Superior temporal gyrus (tissue), 1 donor: ENCODE results near the gene PRM1.

Source experiments
- DNase-seq: peaks from one replicate; pipeline ENCODE4 v3.0.0-alpha.2; 2016; ENCODE audit errors: extremely low spot score

PRM1 gene

GRCh38 chr16:11253995-11254912 lies 26.9 kb downstream of the PRM1 start:
- DNase-seq = no peak

- no peak for DNase-seq
These were observed 27.8 kb downstream of the PRM1 start for GRCh38 chr16:11253009-11253994.

- DNase-seq = no peak
These were observed 28.6 kb downstream of the PRM1 start for GRCh38 chr16:11252482-11252931.

- DNase-seq = no peak
These were observed 29.3 kb downstream of the PRM1 start for GRCh38 chr16:11251525-11252481.

GRCh38 chr16:11250786-11251524 lies 30.2 kb downstream of the PRM1 start:
- no peak for DNase-seq

GRCh38 chr16:11250091-11250785 lies 30.9 kb downstream of the PRM1 start:
- no peak for DNase-seq

GRCh38 chr16:11249233-11250061 lies 31.7 kb downstream of the PRM1 start:
- DNase-seq = no peak

GRCh38 chr16:11248133-11248532 lies 33.0 kb downstream of the PRM1 start:
- DNase-seq = no peak

- no peak for DNase-seq
These were observed 35.1 kb downstream of the PRM1 start for GRCh38 chr16:11245988-11246387.

GRCh38 chr16:11245222-11245737 lies 35.9 kb downstream of the PRM1 start:
- DNase-seq = no peak

- no peak for DNase-seq
These were observed 38.5 kb downstream of the PRM1 start for GRCh38 chr16:11242658-11243057.

- DNase-seq = no peak
These were observed 39.5 kb downstream of the PRM1 start for GRCh38 chr16:11241480-11242204.

- DNase-seq = no peak
These were observed 40.3 kb downstream of the PRM1 start for GRCh38 chr16:11240636-11241473.

GRCh38 chr16:11239644-11240632 lies 41.2 kb downstream of the PRM1 start:
- no peak for DNase-seq

- no peak for DNase-seq
These were observed 42.6 kb downstream of the PRM1 start for GRCh38 chr16:11238272-11239202.
